CD4-positive, alpha-beta memory T cell (primary cell): ENCODE measurements around the gene CHD5. TPM values are rescaled to one million over a fixed set of nuclear protein-coding genes. Genes with fewer than 3 reads are reported as not detected.
A peak's percentile ranks its signal among the peaks of the same experiment; 100 is the strongest.

Experiments
- CTCF ChIA-PET: fragments of 350-600 bp; sonication (Branson Sonifier 250); formaldehyde crosslinking; loops from one replicate; lab custom pipeline; 2021; ENCODE audit warnings: inconsistent platforms; ENCODE audit not compliant: partially characterized antibody; lab: Charles Lee
- POLR2A ChIA-PET: fragments of 350-600 bp; sonication (Branson Sonifier 250); formaldehyde crosslinking; loops from one replicate; lab custom pipeline; 2021; ENCODE audit not compliant: partially characterized antibody; lab: Charles Lee
- DNase-seq, 5 donors: peaks; one replicate each; pipeline versions ENCODE4 v3.0.0 to v3.0.0-alpha.2; 2020 to 2022; ENCODE audit warnings: mixed read lengths in 1 of 5
- H3K27ac ChIP-seq: one replicate; pipeline ENCODE4 v1.7.0; 2013; ENCODE audit warnings: low read depth, low read length
- H3K27me3 ChIP-seq: 2 replicates; pipeline ENCODE4 v1.7.0; 2013; ENCODE audit warnings: mild to moderate bottlenecking, low read length, moderate library complexity; ENCODE audit not compliant: insufficient read depth
- H3K36me3 ChIP-seq: 2 replicates; pipeline ENCODE4 v1.7.0; 2013; ENCODE audit warnings: mild to moderate bottlenecking, low read length, moderate library complexity; ENCODE audit not compliant: insufficient read depth
- H3K4me1 ChIP-seq: 2 replicates; pipeline ENCODE4 v1.7.0; 2013; ENCODE audit warnings: mild to moderate bottlenecking, low read length, moderate library complexity; ENCODE audit not compliant: insufficient read depth
- H3K4me3 ChIP-seq, 2 donors: one replicate each; pipeline ENCODE4 v1.7.0; 2013; ENCODE audit warnings: low read length in 2 of 2, mild to moderate bottlenecking in 1 of 2
- H3K9me3 ChIP-seq, 2 donors: one replicate each; pipeline ENCODE4 v1.7.0; 2013; ENCODE audit warnings: low read length in 2 of 2, control low read depth in 1 of 2; ENCODE audit not compliant: control insufficient read depth in 1 of 2
- H3K27ac Mint-ChIP-seq, 7 donors: one replicate each; pipeline ENCODE4 v1.8.0; 2020 to 2021; ENCODE audit warnings: mixed read lengths in 7 of 7, mild to moderate bottlenecking in 6 of 7, inconsistent platforms in 3 of 7, moderate library complexity in 3 of 7
- H3K27me3 Mint-ChIP-seq, 2 donors: one replicate each; pipeline ENCODE4 v1.8.0; 2020 to 2021; ENCODE audit warnings: mixed read lengths in 2 of 2
- H3K36me3 Mint-ChIP-seq, 2 donors: one replicate each; pipeline ENCODE4 v1.8.0; 2020 to 2021; ENCODE audit warnings: mixed read lengths in 2 of 2, inconsistent platforms in 1 of 2, mild to moderate bottlenecking in 1 of 2
- H3K4me1 Mint-ChIP-seq, 4 donors: one replicate each; pipeline ENCODE4 v1.8.0; 2020 to 2021; ENCODE audit warnings: mixed read lengths in 4 of 4, mild to moderate bottlenecking in 1 of 4
- H3K4me3 Mint-ChIP-seq, 8 donors: one replicate each; pipeline ENCODE4 v1.8.0; 2020 to 2021; ENCODE audit warnings: mixed read lengths in 8 of 8, mild to moderate bottlenecking in 7 of 8, moderate library complexity in 6 of 8, inconsistent platforms in 3 of 8
- H3K9me3 Mint-ChIP-seq, 8 donors: one replicate each; pipeline ENCODE4 v1.8.0; 2020 to 2021; ENCODE audit warnings: mixed read lengths in 8 of 8, mild to moderate bottlenecking in 5 of 8, inconsistent platforms in 3 of 8, moderate library complexity in 1 of 8
- intact Hi-C: fragments of 100-400 bp; cut with micrococcal nuclease; formaldehyde crosslinking; loops from one replicate; pipeline ENCODE4 v1.15.1; 2023
- polyA plus RNA-seq, 2 donors: library from polyadenylated mRNA; unstranded; fragments of 300-500 nt; fragmentation: Illumina TruSeq; gene quantifications; one replicate each; pipeline ENCODE4 v1.2.3, GENCODE V29; 2021
- total RNA-seq, 2 experiments: library from RNA; stranded (reverse); gene quantifications; one replicate each; pipeline ENCODE4 v1.2.3, GENCODE V29; 2021

The CHD5 gene
- total and polyA plus RNA-seq, 4 experiments from 2014 or later = 0.06 to 0.17 TPM; not detected in 2

- intact Hi-C loops = no loop called here
- no peaks in the 10 kb centered on the region for H3K27me3 ChIP-seq
- no peaks in the 10 kb centered on the region for H3K4me1 ChIP-seq
- Mint-ChIP-seq H3K36me3 (peaks cover 4% of the 10 kb centered on the region in 2 donors), H3K4me3 (no peak overlapping the region), H3K27ac (no peak overlapping the region), H3K9me3 (no peaks in the 10 kb centered on the region), H3K4me1 (peaks cover 0 to 6% (median 3%) of the 10 kb centered on the region in 4 donors), H3K27me3 (peaks cover 0 to 3% of the 10 kb centered on the region in 2 donors)
- DNase-seq = no peak
- ChIA-PET POLR2A (no interaction called here), CTCF (no interaction called here)
- no peaks in the 10 kb centered on the region for H3K9me3 ChIP-seq
- H3K36me3 ChIP-seq = no peaks in the 10 kb centered on the region
- no peak overlapping the region for H3K4me3 ChIP-seq
- no peak overlapping the region for H3K27ac ChIP-seq
Measured at GRCh38 chr1:6103111-6103853, 76.8 kb downstream of the CHD5 start.

DNA sequence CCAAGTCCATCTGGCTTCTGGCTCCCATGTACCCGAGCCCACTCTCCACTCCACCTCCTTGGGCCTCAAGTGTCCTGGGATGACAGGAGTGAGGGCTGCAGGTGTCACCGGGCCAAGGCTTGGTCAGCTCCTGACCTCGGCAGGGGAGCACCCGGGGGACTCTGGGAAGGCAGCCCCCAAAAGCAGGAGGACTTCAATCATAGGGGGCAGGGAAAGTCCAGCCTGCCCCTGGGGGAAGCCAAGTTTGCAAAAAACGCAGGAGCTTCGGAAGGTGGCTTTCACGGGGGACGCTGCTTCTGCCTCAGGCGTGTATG lies 77.6 kb downstream of the CHD5 start:
- POLR2A ChIA-PET = interaction anchor here (0.6 to 1.5 kb wide), 2 partner anchors 96 to 709 kb away, joined by 3 read pairs; no protein-coding TSS in a partner anchor
- H3K4me1 ChIP-seq = no peaks in the 10 kb centered on the region
- intact Hi-C loops = no loop called here
- H3K4me3 ChIP-seq = no peak overlapping the region
- CTCF ChIA-PET = no interaction called here
- Mint-ChIP-seq H3K4me1 (peaks cover 1 to 10% (median 3%) of the 10 kb centered on the region in 4 donors), H3K36me3 (peaks cover 12% of the 10 kb centered on the region in 2 donors), H3K9me3 (no peaks in the 10 kb centered on the region), H3K27me3 (peaks cover 0 to 2% of the 10 kb centered on the region in 2 donors), H3K27ac (no peak overlapping the region), H3K4me3 (no peak overlapping the region)
- no peaks in the 10 kb centered on the region for H3K36me3 ChIP-seq
- H3K27me3 ChIP-seq = no peaks in the 10 kb centered on the region
- no peak overlapping the region for H3K27ac ChIP-seq
- no peaks in the 10 kb centered on the region for H3K9me3 ChIP-seq
- no peak for DNase-seq

DNA sequence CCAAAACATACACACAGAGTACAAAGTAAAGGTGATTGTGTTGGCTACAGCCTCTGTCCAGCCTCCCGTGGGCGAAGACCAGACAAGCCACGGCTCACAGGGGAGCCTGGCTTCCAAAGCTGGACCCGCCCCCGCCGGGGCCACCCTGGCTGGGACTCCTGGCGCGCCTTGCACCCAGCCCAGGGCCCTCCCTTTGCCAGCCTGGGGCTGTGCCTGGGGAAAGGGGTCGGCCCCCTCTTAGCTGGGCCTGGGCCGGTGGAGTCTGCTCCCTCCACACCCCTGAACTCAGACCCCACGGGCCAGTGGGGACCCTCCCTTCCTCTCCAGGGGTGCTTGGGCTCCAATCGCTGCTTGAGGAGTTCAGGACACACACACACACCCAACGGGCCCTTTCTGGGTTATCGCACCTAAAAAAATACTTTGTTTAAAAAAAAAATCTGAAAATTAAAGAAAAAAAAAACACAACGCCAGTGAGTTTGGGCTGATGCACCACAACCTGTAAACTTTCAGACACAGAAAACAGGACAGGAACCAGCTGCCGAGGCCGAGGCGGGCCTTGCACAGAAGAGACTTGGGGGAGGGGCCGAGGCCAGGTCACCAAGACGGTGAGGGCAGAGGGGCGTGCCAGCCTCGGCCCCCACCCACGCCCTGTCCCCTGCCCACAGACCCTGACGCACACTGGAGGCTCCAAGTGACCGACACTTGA lies 78.1 kb downstream of the CHD5 start:
- H3K27me3 Mint-ChIP-seq = peaks cover 0 to 2% of the 10 kb centered on the region in 2 donors
- no peaks in the 10 kb centered on the region for H3K4me1 ChIP-seq
- H3K27me3 ChIP-seq = no peaks in the 10 kb centered on the region
- H3K36me3 ChIP-seq = no peaks in the 10 kb centered on the region
- ChIA-PET POLR2A (interaction anchor here (0.6 to 1.5 kb wide), 2 partner anchors 97 to 709 kb away, joined by 3 read pairs; no protein-coding TSS in a partner anchor), CTCF (no interaction called here)
- DNase-seq = no peak
- peaks cover 3 to 13% (median 3%) of the 10 kb centered on the region in 4 donors for H3K4me1 Mint-ChIP-seq
- no peak overlapping the region for H3K27ac ChIP-seq
- H3K36me3 Mint-ChIP-seq = peaks cover 15 to 17% of the 10 kb centered on the region in 2 donors
- peak overlapping the region in 1 of 7 donors; percentile 30 for H3K27ac Mint-ChIP-seq
- no peaks in the 10 kb centered on the region for H3K9me3 ChIP-seq
- intact Hi-C loops = no loop called here
- H3K4me3 ChIP-seq = no peak overlapping the region
- H3K9me3 Mint-ChIP-seq = no peaks in the 10 kb centered on the region
- H3K4me3 Mint-ChIP-seq = no peak overlapping the region

DNA sequence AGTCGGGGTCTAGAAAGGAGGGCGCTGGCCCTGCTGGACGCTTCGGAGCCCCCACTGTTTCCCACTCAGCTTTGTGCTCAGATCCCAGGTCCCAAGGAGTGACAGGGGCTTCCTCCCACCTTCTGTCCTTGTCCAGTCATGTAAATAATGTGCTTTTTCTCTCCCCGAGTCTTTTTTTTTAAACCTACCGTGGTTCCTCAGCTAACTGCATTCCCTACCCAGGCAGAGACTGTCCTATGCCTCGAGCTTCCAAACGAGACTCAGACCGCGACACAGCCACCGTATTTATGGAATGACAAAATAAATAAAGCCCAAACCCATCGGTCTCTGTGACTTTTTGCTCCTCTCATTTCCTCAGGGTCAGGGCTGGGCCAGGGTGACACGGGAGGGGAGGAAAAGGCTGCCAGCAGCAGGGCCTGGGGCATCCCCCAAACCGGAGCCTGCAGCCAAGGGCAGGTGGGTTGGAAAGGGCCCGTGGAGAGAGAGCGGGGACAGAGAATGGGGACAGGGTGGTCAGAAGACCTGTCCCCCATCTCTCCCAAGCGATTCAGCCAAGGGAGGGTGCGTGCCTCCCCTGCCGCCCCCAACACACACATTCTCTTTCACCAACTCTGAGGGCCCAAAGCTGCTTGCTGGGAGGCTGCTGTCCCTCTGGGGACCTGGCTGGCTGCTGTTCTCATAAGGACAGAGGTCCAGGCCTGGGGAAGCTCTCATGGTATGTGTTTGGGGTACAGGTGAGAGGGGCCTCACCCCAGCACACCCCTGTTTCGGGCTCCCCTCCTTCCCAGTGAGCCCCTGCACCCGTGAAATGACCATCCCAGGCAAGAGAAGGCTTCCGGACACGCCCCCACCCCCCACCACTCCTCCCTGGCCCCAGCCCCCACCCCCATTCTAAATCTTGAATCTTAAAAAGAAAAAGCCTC lies 79.0 kb downstream of the CHD5 start:
- H3K36me3 ChIP-seq = no peaks in the 10 kb centered on the region
- ChIA-PET CTCF (no interaction called here), POLR2A (interaction anchor here (1.5 kb wide), 1 partner anchor 97 kb away, joined by 3 read pairs; no protein-coding TSS in a partner anchor)
- no peak overlapping the region for H3K4me3 Mint-ChIP-seq
- H3K4me1 Mint-ChIP-seq = peaks cover 3 to 13% (median 3%) of the 10 kb centered on the region in 4 donors
- DNase-seq = peak in 1 of 5 donors; percentile 16
- H3K4me3 ChIP-seq = no peak overlapping the region
- no peaks in the 10 kb centered on the region for H3K4me1 ChIP-seq
- no peak overlapping the region for H3K27ac ChIP-seq
- no peaks in the 10 kb centered on the region for H3K9me3 Mint-ChIP-seq
- H3K36me3 Mint-ChIP-seq = peaks cover 15 to 21% of the 10 kb centered on the region in 2 donors
- H3K27ac Mint-ChIP-seq = peak overlapping the region in 1 of 7 donors; percentile 4
- H3K27me3 Mint-ChIP-seq = peaks cover 0 to 2% of the 10 kb centered on the region in 2 donors
- H3K27me3 ChIP-seq = no peaks in the 10 kb centered on the region
- H3K9me3 ChIP-seq = no peaks in the 10 kb centered on the region
- intact Hi-C loops = no loop called here

DNA sequence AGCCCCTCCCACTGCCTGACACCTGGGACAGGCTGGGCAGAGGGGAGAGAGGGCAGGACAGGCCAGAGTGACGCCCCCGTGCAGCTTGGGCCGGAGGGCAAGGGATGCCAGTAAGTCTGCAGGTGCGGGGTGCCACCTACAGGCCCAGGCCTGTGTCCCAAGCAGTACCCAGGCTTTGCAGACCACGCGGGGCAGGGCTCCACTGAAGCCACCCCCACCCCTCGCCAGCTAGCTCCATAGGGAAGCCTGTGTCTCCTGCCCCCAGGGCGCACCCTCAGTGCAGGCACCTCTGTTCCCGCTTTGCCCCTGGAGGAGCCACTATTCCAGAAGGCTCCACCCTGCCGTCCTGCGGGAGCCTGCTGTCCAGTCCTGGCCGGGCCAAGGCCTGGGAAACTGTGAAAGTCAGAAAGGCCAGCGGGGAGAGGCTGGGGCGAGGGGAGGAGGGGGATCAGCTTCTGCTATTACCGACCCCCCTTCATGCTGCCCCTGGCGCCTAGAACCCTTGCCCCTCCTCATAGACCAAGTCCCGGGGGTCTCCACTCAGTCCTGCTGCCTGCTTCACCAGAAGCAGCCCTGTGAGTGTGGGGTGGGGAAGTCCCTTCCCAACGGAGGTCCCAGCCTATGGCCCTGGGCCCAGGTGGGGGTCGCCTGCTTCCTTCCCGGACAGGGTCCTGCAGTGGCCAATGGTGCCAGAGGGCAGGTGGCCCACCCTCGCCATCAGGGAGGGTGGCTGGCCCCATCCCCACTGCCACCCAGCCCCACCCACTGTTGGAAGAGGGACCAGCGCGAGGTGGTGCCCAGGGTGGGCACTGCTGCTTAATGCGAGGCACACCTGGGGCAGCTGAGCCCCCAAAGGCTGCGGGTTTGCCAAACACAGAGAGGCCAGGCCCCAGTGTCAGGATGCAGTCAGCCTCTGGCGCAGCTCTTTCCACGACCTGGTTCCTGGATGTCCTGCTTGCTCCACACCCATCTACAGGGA lies 80.0 kb downstream of the CHD5 start:
- no peak overlapping the region for H3K4me3 Mint-ChIP-seq
- H3K27ac ChIP-seq = no peak overlapping the region
- no peak overlapping the region for H3K4me3 ChIP-seq
- no peaks in the 10 kb centered on the region for H3K9me3 ChIP-seq
- DNase-seq = no peak
- H3K27ac Mint-ChIP-seq = no peak overlapping the region
- CTCF ChIA-PET = no interaction called here
- H3K4me1 ChIP-seq = no peaks in the 10 kb centered on the region
- no peaks in the 10 kb centered on the region for H3K9me3 Mint-ChIP-seq
- H3K36me3 ChIP-seq = peaks cover under 1% of the 10 kb centered on the region
- peaks cover 15 to 21% of the 10 kb centered on the region in 2 donors for H3K36me3 Mint-ChIP-seq
- POLR2A ChIA-PET = no interaction called here
- H3K27me3 ChIP-seq = no peaks in the 10 kb centered on the region
- intact Hi-C loops = no loop called here
- peaks cover 0 to 2% of the 10 kb centered on the region in 2 donors for H3K27me3 Mint-ChIP-seq
- peaks cover 3 to 13% (median 3%) of the 10 kb centered on the region in 4 donors for H3K4me1 Mint-ChIP-seq

GRCh38 chr1:6099297-6099696 lies 80.8 kb downstream of the CHD5 start:
- Histone ChIP-seq H3K9me3 (no peaks in the 10 kb centered on the region), H3K4me1 (no peaks in the 10 kb centered on the region), H3K36me3 (peaks cover 6% of the 10 kb centered on the region), H3K27me3 (no peaks in the 10 kb centered on the region), H3K27ac (no peak overlapping the region), H3K4me3 (no peak overlapping the region)
- Mint-ChIP-seq H3K9me3 (no peaks in the 10 kb centered on the region), H3K36me3 (peaks cover 15 to 25% of the 10 kb centered on the region in 2 donors), H3K27ac (peak overlapping the region in 1 of 7 donors; percentile 78), H3K4me3 (no peak overlapping the region), H3K4me1 (peaks cover 3 to 13% (median 3%) of the 10 kb centered on the region in 4 donors), H3K27me3 (no peaks in the 10 kb centered on the region)
- intact Hi-C loops = no loop called here
- ChIA-PET CTCF (no interaction called here), POLR2A (interaction anchor here (0.8 kb wide), 1 partner anchor 341 kb away, joined by 3 read pairs; no protein-coding TSS in a partner anchor)
- DNase-seq = no peak
